GM18499 (cell line): Measurements from ENCODE around the gene SYNGR3.
"Not testable (repeated sequence)": the region's sequence is repeated elsewhere in the genome, so short reads cannot be mapped to it uniquely, and the experiment has no call there.

Experiments
- ATAC-seq: cut with Tn5 transposase; IDR thresholded peaks from one replicate; pipeline ENCODE4 v1.9.1; 2021; ENCODE audit warnings: moderate number of reproducible peaks; ENCODE audit not compliant: insufficient read depth, unreplicated experiment

The SYNGR3 gene

DNA sequence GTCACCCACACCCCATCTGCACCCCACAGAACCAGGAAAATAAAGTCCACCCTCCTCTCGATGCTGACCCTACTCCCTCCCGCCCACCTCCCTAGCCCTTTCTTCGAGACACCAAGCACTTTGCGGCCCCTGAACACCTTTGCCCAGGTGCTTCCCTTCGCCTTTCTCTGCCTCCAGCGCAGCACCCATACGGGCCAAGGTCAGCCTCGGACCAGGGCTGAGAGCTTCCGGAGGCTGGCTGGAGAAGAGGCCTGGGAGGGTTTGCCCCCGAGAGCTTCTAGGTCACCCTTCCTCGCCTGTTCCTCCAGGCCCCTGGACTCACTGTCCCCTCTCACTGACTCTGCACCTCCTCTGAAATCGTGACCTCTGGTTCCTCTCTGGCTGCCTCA is 34.3 kb downstream of the SYNGR3 start:
- no peak for ATAC-seq

GRCh38 chr16:2025251-2025650 is 35.5 kb downstream of the SYNGR3 start:
- no peak for ATAC-seq

DNA sequence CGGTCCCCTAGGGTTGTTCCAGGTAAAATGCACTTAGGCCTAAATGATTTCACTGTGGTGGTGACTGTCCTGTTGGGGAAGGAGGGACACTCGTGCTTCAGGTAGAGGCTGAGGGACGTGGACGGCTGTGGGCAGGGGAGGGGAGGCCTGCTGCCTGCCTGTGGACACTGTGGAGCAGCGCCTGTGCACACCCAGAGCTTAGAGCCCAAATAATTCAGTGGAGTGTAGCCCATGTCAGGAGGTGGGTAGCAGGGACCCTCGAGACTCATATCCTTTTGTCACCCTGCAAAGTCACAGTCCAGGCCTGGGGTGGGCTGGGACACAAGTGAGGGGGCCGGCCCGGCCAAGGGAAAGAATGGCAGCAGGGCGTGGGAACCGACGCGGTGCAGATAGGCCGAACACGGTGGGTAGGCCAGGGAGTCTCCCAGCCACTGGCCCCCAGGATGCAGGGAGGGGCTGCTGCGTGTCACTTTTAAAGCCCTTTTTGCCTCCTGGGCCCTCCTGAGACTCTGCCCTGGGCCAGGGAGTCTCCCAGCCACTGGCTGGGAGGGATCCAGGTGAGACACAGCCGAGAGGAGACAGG is 36.2 kb downstream of the SYNGR3 start:
- ATAC-seq, result no peak

GRCh38 chr16:2026461-2027023 is 36.8 kb downstream of the SYNGR3 start, which contains the start of gene NHERF2:
TSS of gene NHERF2 (plus strand) at chr16:2026902. CDS start at chr16:2027006, 104 bp downstream.
- no peak for ATAC-seq

DNA sequence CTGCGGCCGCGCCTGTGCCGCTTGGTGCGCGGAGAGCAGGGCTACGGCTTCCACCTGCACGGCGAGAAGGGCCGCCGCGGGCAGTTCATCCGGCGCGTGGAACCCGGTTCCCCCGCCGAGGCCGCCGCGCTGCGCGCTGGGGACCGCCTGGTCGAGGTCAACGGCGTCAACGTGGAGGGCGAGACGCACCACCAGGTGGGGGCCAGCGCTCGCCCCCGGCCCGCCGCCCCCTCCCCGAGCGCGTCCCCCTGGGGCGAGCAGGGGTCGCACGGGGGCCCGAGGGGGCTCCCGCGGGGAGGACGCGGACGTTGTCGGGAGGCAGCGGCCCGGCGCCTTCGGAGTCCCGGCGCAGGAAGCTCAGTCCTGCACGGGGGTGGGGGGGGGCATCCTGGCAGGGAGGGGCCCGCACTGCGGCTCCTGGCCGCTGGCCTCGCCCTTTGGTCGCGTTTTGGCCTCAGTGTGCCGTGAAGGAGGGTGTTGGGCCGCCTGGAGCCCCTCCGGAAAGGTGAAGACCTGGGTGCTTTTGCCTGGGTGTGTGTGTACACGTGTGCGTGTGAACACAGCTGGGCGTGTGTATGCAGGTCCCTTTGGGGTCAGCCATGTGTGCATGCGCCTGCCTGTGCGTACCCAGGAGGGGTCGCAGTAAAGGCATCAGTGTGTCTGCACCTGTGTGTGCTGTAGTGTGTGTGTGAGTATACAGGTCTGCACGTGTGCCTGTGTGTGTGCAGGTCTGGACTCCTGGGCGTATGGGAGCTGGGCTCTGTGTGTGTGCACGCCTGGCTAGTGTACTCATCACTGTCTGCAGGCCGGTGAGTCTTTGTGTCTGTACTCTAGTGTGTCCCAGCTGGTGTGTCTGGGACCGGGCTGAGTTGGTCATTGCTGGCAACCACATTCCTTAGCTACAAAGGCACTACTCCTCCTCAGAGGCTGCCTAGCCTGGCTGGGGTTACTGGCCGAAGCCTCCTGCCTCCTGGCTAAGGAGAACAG is 37.5 kb downstream of the SYNGR3 start:
- no peak for ATAC-seq

- no peak for ATAC-seq
Observed at GRCh38 chr16:2028146-2028545, 38.4 kb downstream of the SYNGR3 start.

DNA sequence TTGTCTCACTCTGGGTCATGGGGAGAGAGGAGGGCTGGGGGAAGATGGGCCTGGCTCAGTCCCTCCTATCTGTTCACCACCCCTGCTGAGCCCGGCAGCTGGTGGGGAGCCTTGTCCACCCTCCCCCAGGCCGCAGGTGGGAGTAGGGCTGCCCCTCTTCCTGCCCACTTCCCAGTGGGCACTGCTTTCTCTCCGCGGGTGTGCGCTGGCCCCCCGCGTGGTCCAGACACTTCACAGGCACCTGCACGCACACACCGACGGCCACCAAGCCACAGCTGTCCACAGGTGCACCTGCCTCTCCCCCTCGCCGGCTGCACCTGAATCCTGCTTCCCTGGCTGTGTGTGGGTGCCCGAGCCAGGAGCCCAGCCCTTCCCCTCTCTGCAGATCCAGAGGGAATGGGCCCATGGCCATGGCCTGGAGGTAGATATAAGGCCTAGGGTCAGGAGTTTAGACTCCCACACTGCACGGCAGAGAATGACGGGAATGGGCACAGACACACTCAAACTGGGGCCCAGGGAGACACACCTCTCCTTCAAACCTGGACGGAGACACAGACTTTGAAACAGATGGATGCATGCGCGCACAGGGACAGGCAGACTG is 39.0 kb downstream of the SYNGR3 start:
- no peak for ATAC-seq

GRCh38 chr16:2029350-2029749 is 39.6 kb downstream of the SYNGR3 start:
- no peak for ATAC-seq

GRCh38 chr16:2030036-2030435 is 40.3 kb downstream of the SYNGR3 start:
- no peak for ATAC-seq

- no peak for ATAC-seq
Observed at GRCh38 chr16:2031081-2031577, 41.4 kb downstream of the SYNGR3 start.

DNA sequence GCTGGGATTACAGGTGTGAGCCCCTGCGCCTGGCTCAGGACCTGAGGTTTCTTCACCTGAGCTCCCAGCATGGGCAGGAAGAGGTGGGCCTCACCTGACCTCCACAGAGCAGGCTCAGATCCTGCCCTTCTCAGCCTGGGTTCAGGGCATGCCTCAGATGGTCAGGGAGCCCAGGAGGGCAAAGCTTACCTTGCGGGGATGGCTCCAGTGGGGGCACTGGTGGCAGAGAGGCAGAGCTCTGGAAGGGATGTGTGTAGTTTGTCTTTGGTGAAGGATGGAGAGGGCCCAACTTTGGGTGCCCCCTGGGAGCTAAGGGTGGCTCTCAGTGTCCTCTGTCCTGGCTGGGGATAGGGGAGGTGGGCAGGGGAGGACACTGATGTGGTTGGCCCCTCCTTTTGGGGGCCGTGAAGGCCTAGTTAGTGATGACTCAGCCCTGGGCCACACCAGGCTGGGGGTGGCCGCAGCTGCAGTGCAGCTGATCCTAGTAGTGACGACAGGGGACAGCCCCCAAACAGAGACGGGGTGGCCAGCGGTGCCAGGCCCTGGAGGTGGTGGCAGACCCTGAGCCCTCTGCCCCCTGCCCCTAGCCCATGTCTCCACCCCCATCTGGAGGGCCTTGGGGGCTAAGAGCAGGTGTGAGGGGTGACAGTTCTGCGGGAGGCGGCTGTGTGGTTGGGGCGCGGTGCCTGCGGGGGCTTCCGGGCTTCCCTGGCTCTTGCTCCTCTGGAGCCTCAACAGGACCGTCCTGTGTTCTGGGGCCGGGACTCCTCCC is 42.7 kb downstream of the SYNGR3 start:
- ATAC-seq, result no peak

GRCh38 chr16:2033057-2033908 is 43.5 kb downstream of the SYNGR3 start:
- no peak for ATAC-seq

DNA sequence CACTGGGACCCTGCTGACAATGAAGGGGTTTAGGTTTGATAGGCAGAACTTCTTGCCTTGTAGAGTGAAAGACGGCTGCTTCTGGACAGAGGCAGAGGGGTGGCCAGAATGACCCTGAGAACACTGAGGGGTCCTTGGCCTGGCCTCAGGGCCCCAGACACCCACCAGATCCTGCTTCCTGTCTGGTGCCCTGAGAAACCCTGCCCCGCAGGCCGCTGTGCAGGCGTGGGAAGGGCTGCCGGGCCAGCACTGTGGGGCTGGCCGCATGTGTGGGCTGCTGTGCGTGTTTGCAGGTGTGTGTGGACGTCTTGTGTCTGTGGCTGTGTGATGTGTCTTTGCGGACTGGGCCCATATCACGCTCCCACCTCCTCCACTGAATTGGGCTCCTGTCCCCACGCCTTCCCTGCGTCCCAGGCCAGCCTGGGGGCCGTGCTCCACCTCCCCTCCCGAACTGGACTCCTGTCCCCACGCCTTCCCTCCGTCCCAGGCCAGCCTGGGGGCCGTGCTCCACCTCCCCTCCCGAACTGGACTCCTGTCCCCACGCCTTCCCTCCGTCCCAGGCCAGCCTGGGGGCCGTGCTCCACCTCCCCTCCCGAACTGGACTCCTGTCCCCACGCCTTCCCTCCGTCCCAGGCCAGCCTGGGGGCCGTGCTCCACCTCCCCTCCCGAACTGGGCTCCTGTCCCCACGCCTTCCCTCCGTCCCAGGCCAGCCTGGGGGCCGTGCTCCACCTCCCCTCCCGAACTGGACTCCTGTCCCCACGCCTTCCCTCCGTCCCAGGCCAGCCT is 44.3 kb downstream of the SYNGR3 start:
- not testable (repeated sequence) for ATAC-seq

DNA sequence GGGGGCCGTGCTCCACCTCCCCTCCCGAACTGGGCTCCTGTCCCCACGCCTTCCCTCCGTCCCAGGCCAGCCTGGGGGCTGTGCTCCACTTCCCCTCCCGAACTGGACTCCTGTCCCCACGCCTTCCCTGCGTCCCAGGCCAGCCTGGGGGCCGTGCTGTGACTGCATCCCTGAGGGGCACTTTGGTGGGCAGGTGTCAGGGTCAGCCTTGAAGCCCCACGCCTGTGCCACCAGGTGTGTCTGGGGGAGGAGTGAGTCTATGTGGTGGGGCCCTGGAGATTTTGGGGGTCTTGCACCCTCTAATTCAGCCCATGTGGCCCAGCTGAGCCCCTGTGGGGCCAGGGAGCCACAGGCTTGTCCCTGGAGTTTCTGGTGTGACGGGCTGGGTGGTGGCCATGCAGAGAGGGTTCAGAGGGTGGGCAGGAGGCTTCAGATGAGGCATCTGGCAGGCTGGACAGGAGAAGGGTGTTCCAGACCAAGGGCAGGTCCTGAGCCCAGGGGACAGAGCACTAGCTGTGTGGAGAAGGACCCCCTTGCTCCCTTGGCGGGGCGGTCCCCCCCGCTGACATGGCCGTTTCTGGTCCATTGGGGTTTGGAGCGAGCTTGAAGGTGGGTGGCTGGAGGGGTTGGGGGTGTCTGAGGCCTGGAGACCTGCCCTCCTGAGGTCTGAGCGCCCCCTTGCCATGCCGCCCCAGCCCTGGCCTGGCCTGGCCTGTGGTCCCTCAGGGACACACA is 45.1 kb downstream of the SYNGR3 start:
- no peak for ATAC-seq

DNA sequence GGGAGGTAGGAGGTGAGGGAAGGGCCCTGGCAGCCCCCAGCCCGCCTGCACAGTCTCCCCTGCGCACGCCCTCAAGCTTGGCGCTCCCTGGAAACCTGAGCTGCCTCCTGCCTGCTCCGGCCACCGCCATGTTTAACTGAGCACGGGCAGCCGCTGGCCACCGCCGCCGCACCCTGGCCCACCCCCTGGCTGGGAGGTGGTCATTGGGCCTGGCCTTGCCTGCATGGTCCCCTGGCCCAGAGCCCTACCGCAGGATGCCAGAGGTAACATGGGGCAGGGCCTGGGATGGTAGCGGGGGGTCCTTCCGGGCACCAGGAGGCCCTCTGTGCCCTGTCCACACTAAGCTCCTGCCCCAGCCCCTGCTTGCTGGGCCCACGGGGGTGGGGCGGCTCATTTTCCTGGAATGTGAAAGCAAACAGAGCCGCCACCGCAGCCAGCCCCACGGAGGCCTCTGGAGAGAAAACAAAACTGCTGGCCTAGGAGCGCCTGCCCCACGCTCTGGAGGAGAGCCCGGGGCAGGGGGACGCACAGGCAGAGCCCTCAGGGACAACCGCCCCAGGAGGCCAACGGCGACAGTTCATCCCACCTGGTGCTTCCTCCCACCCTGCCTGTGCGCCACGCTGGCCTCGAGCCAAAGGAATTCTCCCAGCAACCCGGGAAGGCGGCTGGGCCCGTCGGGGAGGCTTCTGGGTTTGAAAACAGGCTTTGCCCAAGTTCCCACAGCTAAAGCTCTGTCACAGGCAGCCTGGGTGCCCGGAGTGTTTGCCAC is 45.8 kb downstream of the SYNGR3 start:
- ATAC-seq, result no peak

DNA sequence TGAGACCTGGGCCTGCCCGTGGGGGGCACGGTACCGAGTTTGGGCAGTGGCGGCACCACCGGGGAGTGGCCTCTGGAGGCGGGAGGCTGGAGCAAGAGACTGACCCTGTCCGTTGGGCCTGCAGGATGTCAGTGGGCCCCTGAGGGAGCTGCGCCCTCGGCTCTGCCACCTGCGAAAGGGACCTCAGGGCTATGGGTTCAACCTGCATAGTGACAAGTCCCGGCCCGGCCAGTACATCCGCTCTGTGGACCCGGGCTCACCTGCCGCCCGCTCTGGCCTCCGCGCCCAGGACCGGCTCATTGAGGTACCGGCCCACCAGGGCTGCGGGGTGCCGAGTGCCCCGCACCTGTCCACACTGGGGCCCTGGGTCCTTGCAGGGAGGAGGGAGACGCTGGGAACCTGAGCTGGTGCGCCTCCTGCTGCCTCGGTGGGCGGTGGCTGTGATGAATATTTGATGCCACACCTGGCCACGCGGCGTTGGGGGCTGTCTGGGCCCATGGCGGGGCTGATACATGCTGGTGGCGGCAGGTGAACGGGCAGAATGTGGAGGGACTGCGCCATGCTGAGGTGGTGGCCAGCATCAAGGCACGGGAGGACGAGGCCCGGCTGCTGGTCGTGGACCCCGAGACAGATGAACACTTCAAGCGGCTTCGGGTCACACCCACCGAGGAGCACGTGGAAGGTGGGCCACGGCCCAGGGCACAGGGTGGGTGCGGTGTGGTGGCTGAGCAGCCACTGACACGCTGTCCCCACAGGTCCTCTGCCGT is 46.6 kb downstream of the SYNGR3 start:
- no peak for ATAC-seq
